ENCODE results near the gene SLC30A4.

The SLC30A4 gene

GRCh38 chr15:45522328-45523165 lies at the start of gene SLC30A4:
TSS of gene SLC30A4 (minus strand) at chr15:45522755. CDS start at chr15:45522354, 401 bp downstream.
- Histone ChIP-seq H3K27ac (peak within 1 kb of the TSS; percentile 36 to 68 (median 58); a peak in 20 of 22 replicates), H4K20me1 (no peaks in the 10 kb centered on the region)

DNA sequence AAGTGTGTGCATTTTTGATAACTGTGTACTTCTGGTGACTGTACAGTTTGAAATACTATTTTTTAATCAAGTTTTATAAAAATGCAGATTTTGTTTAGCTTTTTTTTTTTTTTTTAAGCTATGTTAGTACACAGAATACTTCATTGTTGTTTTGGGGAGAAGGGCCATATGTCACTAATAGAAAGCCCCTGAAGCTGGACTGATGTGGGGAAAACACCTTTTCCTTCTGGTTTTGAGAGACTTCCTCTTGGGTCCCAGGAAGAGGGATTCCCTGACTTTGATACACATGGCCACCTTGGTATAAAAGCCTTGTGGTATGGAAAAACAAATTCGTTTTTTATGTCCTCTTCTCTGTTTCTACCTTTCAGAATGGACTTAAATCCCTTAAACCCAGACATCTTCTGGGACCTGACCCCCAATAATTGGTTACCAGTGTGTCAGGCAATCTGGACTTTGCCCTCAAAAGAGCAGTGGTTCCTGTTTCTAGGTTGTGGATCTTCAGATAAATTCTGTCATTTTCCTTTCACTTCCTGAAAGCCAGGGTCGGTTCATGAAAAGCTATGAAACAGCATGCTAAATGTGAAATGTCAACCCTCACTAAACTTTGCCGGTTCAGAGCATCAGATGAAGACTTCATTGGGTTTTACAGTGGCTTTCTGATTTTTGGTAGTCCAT lies 33.5 kb upstream of the SLC30A4 start:
- no peak overlapping the region for H3K4me3 ChIP-seq
- no peaks in the 10 kb centered on the region for H3K27me3 ChIP-seq
- H3K36me3 ChIP-seq: no peaks in the 10 kb centered on the region
- no peaks in the 10 kb centered on the region for H4K20me1 ChIP-seq
- no peak overlapping the region for H3K9ac ChIP-seq
- H3K27ac ChIP-seq: peak overlapping the region in 1 of 11 experiments; percentile 36; a peak in 1 of 22 replicates
- H3K9me3 ChIP-seq (replicated peaks in 1 of 11): no peaks in the 10 kb centered on the region
- H3K4me1 ChIP-seq: peaks cover 0 to 37% (median 15%) of the 10 kb centered on the region in 10 experiments; a peak in 15 of 20 replicates
- peak overlapping the region in 10 of 11 experiments; percentile 5 to 70 (median 41); a peak in 14 of 22 replicates for H3K4me2 ChIP-seq
- TF ChIP-seq Cebpa-rat (IDR thresholded peaks at IDR 0.05): no peak

More at GRCh38 chr15:45522328-45523165, at the start of gene SLC30A4:
- Histone ChIP-seq H3K27me3 (peaks cover 0 to 27% (median 18%) of the 10 kb centered on the region in 11 experiments; a peak in 10 of 22 replicates), H3K4me3 (peak within 1 kb of the TSS; percentile 70 to 88 (median 76)), H3K4me1 (peaks cover 7 to 24% (median 17%) of the 10 kb centered on the region in 10 experiments), H3K36me3 (no peaks in the 10 kb centered on the region), H3K4me2 (peak within 1 kb of the TSS; percentile 94 to 100 (median 97)), H3K9me3 (replicated peaks in 1 of 11) (no peaks in the 10 kb centered on the region), H3K9ac (peak within 1 kb of the TSS; percentile 66 to 80 (median 76))
- no peak for TF ChIP-seq Cebpa-rat (IDR thresholded peaks at IDR 0.05)

GRCh38 chr15:45551676-45552075 lies 29.1 kb upstream of the SLC30A4 start:
- no peaks in the 10 kb centered on the region for H3K9me3 ChIP-seq (replicated peaks in 1 of 11)
- H3K4me1 ChIP-seq: peaks cover 0 to 33% (median 14%) of the 10 kb centered on the region in 10 experiments; a peak in 15 of 20 replicates
- no peaks in the 10 kb centered on the region for H3K36me3 ChIP-seq
- H3K27me3 ChIP-seq: no peaks in the 10 kb centered on the region
- H3K27ac ChIP-seq: no peak overlapping the region
- no peaks in the 10 kb centered on the region for H4K20me1 ChIP-seq
- H3K4me3 ChIP-seq: no peak overlapping the region
- no peak for TF ChIP-seq Cebpa-rat (IDR thresholded peaks at IDR 0.05)
- H3K9ac ChIP-seq: no peak overlapping the region
- H3K4me2 ChIP-seq: peak overlapping the region in 5 of 11 experiments; percentile 36 to 78 (median 48); a peak in 10 of 22 replicates

- H3K27me3 ChIP-seq: no peaks in the 10 kb centered on the region
- H3K4me1 ChIP-seq: peaks cover 0 to 20% (median 5%) of the 10 kb centered on the region in 10 experiments; a peak in 10 of 20 replicates
- H3K9me3 ChIP-seq (replicated peaks in 1 of 11): no peaks in the 10 kb centered on the region
- TF ChIP-seq Cebpa-rat (IDR thresholded peaks at IDR 0.05): no peak
- H3K27ac ChIP-seq: no peak overlapping the region
- no peaks in the 10 kb centered on the region for H4K20me1 ChIP-seq
- H3K9ac ChIP-seq: no peak overlapping the region
- H3K36me3 ChIP-seq: no peaks in the 10 kb centered on the region
- no peak overlapping the region for H3K4me3 ChIP-seq
- no peak overlapping the region for H3K4me2 ChIP-seq
Measured at GRCh38 chr15:45550436-45550835, 27.9 kb upstream of the SLC30A4 start.

GRCh38 chr15:45549541-45550220 lies 27.1 kb upstream of the SLC30A4 start:
- no peak overlapping the region for H3K9ac ChIP-seq
- H3K36me3 ChIP-seq: no peaks in the 10 kb centered on the region
- no peak overlapping the region for H3K4me3 ChIP-seq
- no peak for TF ChIP-seq Cebpa-rat (IDR thresholded peaks at IDR 0.05)
- no peaks in the 10 kb centered on the region for H3K27me3 ChIP-seq
- H4K20me1 ChIP-seq: no peaks in the 10 kb centered on the region
- H3K4me1 ChIP-seq: peaks cover 0 to 20% (median 5%) of the 10 kb centered on the region in 10 experiments; a peak in 10 of 20 replicates
- no peak overlapping the region for H3K27ac ChIP-seq
- H3K9me3 ChIP-seq (replicated peaks in 1 of 11): no peaks in the 10 kb centered on the region
- no peak overlapping the region for H3K4me2 ChIP-seq

GRCh38 chr15:45548753-45549520 lies 26.4 kb upstream of the SLC30A4 start:
- peaks cover 0 to 20% (median 5%) of the 10 kb centered on the region in 10 experiments; a peak in 10 of 20 replicates for H3K4me1 ChIP-seq
- H3K9me3 ChIP-seq (replicated peaks in 1 of 11): 0 out of 22 replicates have a peak, but pooled peaks cover 0 to 4% (median 0%) of the 10 kb centered on the region in 11 experiments
- H3K27ac ChIP-seq: no peak overlapping the region
- no peaks in the 10 kb centered on the region for H3K36me3 ChIP-seq
- no peak overlapping the region for H3K4me3 ChIP-seq
- no peaks in the 10 kb centered on the region for H4K20me1 ChIP-seq
- no peak overlapping the region for H3K4me2 ChIP-seq
- no peak overlapping the region for H3K9ac ChIP-seq
- H3K27me3 ChIP-seq: no peaks in the 10 kb centered on the region
- TF ChIP-seq Cebpa-rat (IDR thresholded peaks at IDR 0.05): no peak

- 0 out of 22 replicates have a peak, but pooled peaks cover 0 to 4% (median 0%) of the 10 kb centered on the region in 11 experiments for H3K9me3 ChIP-seq (replicated peaks in 1 of 11)
- no peaks in the 10 kb centered on the region for H3K27me3 ChIP-seq
- no peak overlapping the region for H3K9ac ChIP-seq
- no peak overlapping the region for H3K4me3 ChIP-seq
- H3K27ac ChIP-seq: no peak overlapping the region
- TF ChIP-seq Cebpa-rat (IDR thresholded peaks at IDR 0.05): no peak
- H3K4me1 ChIP-seq: peaks cover 0 to 21% (median 4%) of the 10 kb centered on the region in 10 experiments; a peak in 10 of 20 replicates
- H3K36me3 ChIP-seq: no peaks in the 10 kb centered on the region
- no peaks in the 10 kb centered on the region for H4K20me1 ChIP-seq
- H3K4me2 ChIP-seq: no peak overlapping the region
Measured at GRCh38 chr15:45546789-45547188, 24.2 kb upstream of the SLC30A4 start.
